ENCODE results near the gene ZNF732.
"Not testable (repeated sequence)": the region's sequence is repeated elsewhere in the genome, so short reads cannot be mapped to it uniquely, and the experiment has no call there.

Gene ZNF732

GRCh38 chr4:302381-302780, 2.9 kb downstream of the ZNF732 start:
- no peak for TF ChIP-seq CTCF (conservative IDR thresholded peaks at IDR 0.05; ENCODE audit: low read depth, low read length)
- no peak overlapping the region for H3K4me3 ChIP-seq (ENCODE audit: low read depth, low read length)
- no peak for DNase-seq (ENCODE audit: low read depth)

- no peak for TF ChIP-seq CTCF (conservative IDR thresholded peaks at IDR 0.05; ENCODE audit: low read depth, low read length)
- DNase-seq (ENCODE audit: low read depth): no peak
Observed at GRCh38 chr4:294732-295131, 10.5 kb downstream of the ZNF732 start.

DNA sequence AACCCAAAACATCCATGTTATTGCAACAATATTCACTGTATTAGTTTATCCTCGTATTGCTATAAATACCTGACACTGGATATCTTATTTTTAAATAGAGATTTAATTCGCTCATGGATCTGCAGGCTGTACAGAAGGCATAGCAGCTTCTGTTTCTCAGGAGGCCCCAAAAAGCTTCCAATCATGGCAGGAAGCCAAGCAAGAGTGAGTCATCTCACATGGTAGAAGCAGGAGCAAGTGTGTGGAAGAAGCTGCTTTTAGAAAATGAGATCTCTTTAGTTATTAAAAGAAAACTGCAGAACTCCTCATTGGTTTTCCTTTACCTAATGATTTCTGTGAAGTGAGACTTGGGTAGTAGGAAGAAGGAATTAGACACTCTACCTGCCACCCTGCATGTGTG, 16.4 kb downstream of the ZNF732 start:
- peak; percentile 69 for DNase-seq (ENCODE audit: low read depth)
- TF ChIP-seq CTCF (conservative IDR thresholded peaks at IDR 0.05; ENCODE audit: low read depth, low read length): no peak
- no peak overlapping the region for H3K4me3 ChIP-seq (ENCODE audit: low read depth, low read length)

More at GRCh38 chr4:294732-295131, 10.5 kb downstream of the ZNF732 start:
- H3K4me3 ChIP-seq (ENCODE audit: low read depth, low read length): no peak overlapping the region

- no peak for TF ChIP-seq CTCF (conservative IDR thresholded peaks at IDR 0.05; ENCODE audit: low read depth, low read length)
- DNase-seq (ENCODE audit: low read depth): no peak
Observed at GRCh38 chr4:273309-274017, 31.8 kb downstream of the ZNF732 start.

GRCh38 chr4:271492-272103, 33.7 kb downstream of the ZNF732 start:
- no peak for TF ChIP-seq CTCF (conservative IDR thresholded peaks at IDR 0.05; ENCODE audit: low read depth, low read length)
- DNase-seq (ENCODE audit: low read depth): no peak
- H3K4me3 ChIP-seq (ENCODE audit: low read depth, low read length): no peak overlapping the region

More at GRCh38 chr4:273309-274017, 31.8 kb downstream of the ZNF732 start:
- H3K4me3 ChIP-seq (ENCODE audit: low read depth, low read length): no peak overlapping the region

- not testable (repeated sequence) for H3K4me3 ChIP-seq (ENCODE audit: low read depth, low read length); DNase-seq (ENCODE audit: low read depth)
Observed at GRCh38 chr4:259240-259639, 46.0 kb downstream of the ZNF732 start.

DNA sequence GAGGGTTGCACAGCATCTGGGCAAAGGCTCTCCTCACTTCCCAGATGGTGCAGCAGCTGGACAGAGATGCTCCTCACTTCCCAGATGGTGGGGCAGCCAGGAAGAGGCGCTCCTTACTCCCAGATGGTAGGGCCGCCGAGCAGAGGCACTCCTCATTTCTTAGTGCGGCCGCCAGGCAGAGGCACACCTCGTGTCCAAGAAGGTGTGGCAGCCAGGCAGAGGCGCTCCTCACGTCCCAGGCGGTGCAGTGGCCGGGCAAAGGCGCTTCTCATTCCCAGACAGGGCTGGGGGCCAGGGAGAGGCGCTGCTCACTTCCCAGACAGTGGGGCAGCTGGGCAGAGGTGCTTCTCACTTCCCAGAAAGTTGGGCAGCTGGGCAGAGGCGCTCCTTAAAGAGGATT, 48.8 kb downstream of the ZNF732 start:
- no peak for DNase-seq (ENCODE audit: low read depth)
- TF ChIP-seq CTCF (conservative IDR thresholded peaks at IDR 0.05; ENCODE audit: low read depth, low read length): no peak
- H3K4me3 ChIP-seq (ENCODE audit: low read depth, low read length): no peak overlapping the region
